ENCODE results near the gene CBX1. TPM values are rescaled to one million over a fixed set of nuclear protein-coding genes. Genes with fewer than 3 reads are reported as not detected.
A peak's percentile ranks its signal among the peaks of the same experiment; 100 is the strongest.

CBX1 gene
- total and polyA plus RNA-seq, 5 donors from 2014 or later, result 13.9 to 22.7 (median 16.2) TPM

GRCh38 chr17:48021934-48022333 lies 79.3 kb downstream of the CBX1 start:
- H3K4me1 ChIP-seq (ENCODE audit: control insufficient read depth, insufficient read depth, low read length, poor library complexity, severe bottlenecking), result peaks cover 39% of the 10 kb centered on the region
- no peak overlapping the region for H3K27ac ChIP-seq (ENCODE audit: insufficient read depth, low read length, poor library complexity, severe bottlenecking)
- H3K9me3 ChIP-seq (ENCODE audit: control insufficient read depth in 2 of 2, low read length in 2 of 2), result no peaks in the 10 kb centered on the region
- DNase-seq, result no peak
- H3K36me3 ChIP-seq (ENCODE audit: control insufficient read depth, insufficient read depth, low read length), result no peaks in the 10 kb centered on the region
- ATAC-seq (ENCODE audit: low read depth in 2 of 2), result no peak
- H3K27me3 ChIP-seq (ENCODE audit: control insufficient read depth, insufficient read depth, low read length), result peaks cover 4% of the 10 kb centered on the region
- H3K27me3 Mint-ChIP-seq, result peaks cover 44% of the 10 kb centered on the region
- peak overlapping the region in 1 of 4 donors; percentile 39 for H3K4me3 Mint-ChIP-seq
- H3K36me3 Mint-ChIP-seq, result no peaks in the 10 kb centered on the region
- H3K4me3 ChIP-seq (ENCODE audit: low read depth, low read length), result no peak overlapping the region
- peaks cover 0 to 2% (median 0%) of the 10 kb centered on the region in 7 donors for H3K9me3 Mint-ChIP-seq
- peaks cover 6 to 39% (median 27%) of the 10 kb centered on the region in 4 donors for H3K4me1 Mint-ChIP-seq
- no peak overlapping the region for H3K27ac Mint-ChIP-seq

Other genes with a start within 250 kb of the CBX1 start
- gene SP2, start 205.2 kb downstream of the CBX1 start, total RNA-seq, result 35.0 TPM
- gene SP2, start 205.2 kb downstream of the CBX1 start, polyA plus RNA-seq, result 1 to 10 TPM; 6.2 to 7.5 (median 6.6) TPM
- 7.8 TPM for gene PNPO, start 159.9 kb downstream of the CBX1 start, total RNA-seq
- gene PNPO, start 159.9 kb downstream of the CBX1 start, polyA plus RNA-seq, result 10 to 100 TPM; 18.3 to 25.5 (median 19.0) TPM
- not detected for gene PRR15L, start 143.6 kb downstream of the CBX1 start, total RNA-seq
- under 1 TPM in 2 of 4 donors, not detected in 2; 0.19 to 0.36 TPM for gene PRR15L, start 143.6 kb downstream of the CBX1 start, polyA plus RNA-seq
- 256 TPM for gene CDK5RAP3, start 130.4 kb downstream of the CBX1 start, total RNA-seq
- 10 to 100 TPM; 68.9 to 83.4 (median 71.4) TPM for gene CDK5RAP3, start 130.4 kb downstream of the CBX1 start, polyA plus RNA-seq
- gene COPZ2, start 63.7 kb downstream of the CBX1 start, total RNA-seq, result 0.59 TPM
- gene COPZ2, start 63.7 kb downstream of the CBX1 start, polyA plus RNA-seq, result 1 to 10 TPM in 3 of 4 donors, under 1 TPM in 1; 0.55 to 4.1 (median 2.6) TPM
- gene NFE2L1, start 53.1 kb downstream of the CBX1 start, total RNA-seq, result 41.0 TPM
- gene NFE2L1, start 53.1 kb downstream of the CBX1 start, polyA plus RNA-seq, result 1 to 10 TPM; 6.7 to 9.9 (median 7.3) TPM
- 15.8 TPM for gene SNX11, start 6.3 kb upstream of the CBX1 start, total RNA-seq
- gene SNX11, start 6.3 kb upstream of the CBX1 start, polyA plus RNA-seq, result 10 to 100 TPM; 15.1 to 22.8 (median 21.7) TPM

Data from CD4-positive, CD25-positive, alpha-beta regulatory T cell (primary cell).